Glomerular visceral epithelial cell (primary cell): ENCODE data around the gene SLC25A17.
"Not testable (repeated sequence)": the region's sequence is repeated elsewhere in the genome, so short reads cannot be mapped to it uniquely, and the experiment has no call there.

ENCODE experiments used
- DNase-seq: peaks from one replicate; pipeline ENCODE4 v3.0.0-alpha.2; 2016; ENCODE audit errors: extremely low spot score

SLC25A17 gene

DNA sequence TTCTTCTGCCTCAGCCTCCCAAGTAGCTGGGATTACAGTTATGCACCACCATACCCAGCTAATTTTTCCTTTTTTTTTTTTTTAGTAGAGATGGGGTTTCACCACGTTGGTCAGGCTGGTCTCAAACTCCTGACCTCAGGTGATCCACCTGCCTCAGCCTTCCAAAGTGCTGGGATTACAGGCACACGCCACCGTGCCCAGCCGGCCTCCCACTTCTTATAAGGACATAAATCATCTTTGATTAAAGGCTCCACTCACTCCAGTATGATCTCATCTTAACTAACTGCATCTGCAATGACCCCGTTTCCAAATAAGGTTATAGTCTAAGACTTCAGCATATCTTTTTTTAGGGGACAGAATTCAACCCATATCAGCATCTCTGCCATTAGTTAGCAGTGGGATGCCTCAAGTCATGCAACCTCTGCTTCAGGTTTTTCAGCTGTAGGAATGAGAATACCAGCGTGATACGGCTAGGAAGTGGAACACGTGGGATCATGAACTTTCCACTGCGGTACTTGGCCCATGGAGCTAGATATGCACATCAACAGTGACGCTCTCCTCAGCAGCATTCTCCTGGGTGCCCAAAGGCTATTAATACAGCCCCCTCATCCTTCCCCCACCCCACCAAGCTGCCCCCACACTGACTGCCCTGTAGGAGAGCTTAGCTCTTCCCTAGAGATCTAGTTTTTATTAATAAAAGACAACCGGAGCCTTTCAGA, 98.4 kb downstream of the SLC25A17 start:
- no peak for DNase-seq

DNA sequence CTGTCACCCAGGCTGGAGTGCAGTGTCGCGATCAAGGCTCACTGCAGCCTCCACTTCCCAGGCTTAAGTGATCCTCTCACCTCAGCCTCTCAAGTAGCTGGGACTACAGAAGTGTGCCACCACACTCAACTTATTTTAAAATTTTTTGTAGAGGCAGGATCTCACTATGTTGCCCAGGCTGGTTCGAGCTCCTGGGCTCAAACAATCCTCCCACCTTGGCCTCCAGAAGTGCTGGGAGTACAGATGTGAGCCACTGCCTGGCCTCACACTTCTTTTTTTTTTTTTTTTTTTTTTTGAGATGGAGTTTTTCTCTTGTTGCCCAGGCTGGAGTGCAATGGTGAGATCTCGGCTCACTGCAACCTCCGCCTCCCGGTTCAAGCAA, 99.0 kb downstream of the SLC25A17 start:
- not testable (repeated sequence) for DNase-seq
